Activated gamma-delta T cell treated with Interleukin-2 at 50 U/mL for 16 hours (primary cell): ENCODE measurements around the gene CCDC148.
"Not testable (repeated sequence)": the region's sequence is repeated elsewhere in the genome, so short reads cannot be mapped to it uniquely, and the experiment has no call there.

Source experiments
- DNase-seq: peaks from one replicate; pipeline ENCODE4 v3.0.0-alpha.2; 2020

Gene CCDC148

DNA sequence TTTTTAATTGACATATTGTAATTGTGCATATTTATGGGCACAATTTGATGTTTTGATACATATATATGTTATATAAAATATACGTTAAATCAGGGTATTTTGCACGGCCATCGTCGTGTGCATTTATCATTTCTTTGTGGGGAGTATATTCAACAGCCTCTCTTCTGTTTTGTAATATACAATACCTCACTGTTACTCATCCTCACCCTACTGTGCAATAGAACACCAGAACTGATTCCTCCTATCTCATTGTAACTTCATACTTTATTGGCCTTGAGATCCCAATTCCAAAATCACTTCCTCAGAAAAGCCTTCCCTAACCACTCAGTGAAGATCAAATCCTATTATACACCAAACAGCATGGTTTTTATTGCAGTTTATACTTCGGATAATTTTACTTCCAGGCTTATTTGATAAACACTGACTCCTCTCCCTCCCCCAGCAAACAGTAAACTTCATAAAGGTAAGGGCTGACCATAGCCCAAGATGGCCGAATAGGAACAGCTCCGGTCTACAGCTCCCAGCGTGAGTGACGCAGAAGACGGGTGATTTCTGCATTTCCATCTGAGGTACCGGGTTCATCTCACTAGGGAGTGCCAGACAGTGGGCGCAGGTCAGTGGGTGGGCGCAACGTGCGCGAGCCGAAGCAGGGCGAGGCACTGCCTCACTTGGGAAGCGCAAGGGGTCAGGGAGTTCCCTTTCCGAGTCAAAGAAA lies 105.6 kb downstream of the CCDC148 start:
- not testable (repeated sequence) for DNase-seq

- DNase-seq: no peak
These were observed 110.5 kb downstream of the CCDC148 start for GRCh38 chr2:158346032-158346431.

DNA sequence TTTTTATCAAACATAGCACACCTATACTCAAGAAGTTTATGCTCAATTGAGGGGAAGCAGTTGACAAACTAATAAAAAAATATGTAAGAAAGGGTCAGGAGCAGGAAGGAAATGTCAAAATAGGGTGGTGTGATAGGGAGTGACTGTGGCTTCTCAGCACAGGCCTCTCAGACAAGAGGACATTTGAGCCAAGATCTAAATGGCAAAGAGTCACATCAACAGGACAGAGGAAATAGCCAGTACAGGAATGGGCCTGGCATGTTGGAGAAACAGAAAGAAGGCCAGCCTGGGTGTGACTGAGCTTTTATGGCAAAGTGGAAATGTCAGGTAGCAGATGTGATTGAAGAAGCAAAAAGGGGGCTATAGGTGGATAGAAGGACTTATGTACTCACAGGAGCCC lies 117.0 kb downstream of the CCDC148 start:
- no peak for DNase-seq

- DNase-seq: no peak
These were observed 119.5 kb downstream of the CCDC148 start for GRCh38 chr2:158337018-158337417.

- not testable (repeated sequence) for DNase-seq
These were observed 124.8 kb downstream of the CCDC148 start for GRCh38 chr2:158331799-158332198.

- DNase-seq: no peak
These were observed 130.7 kb downstream of the CCDC148 start for GRCh38 chr2:158325782-158326340.

GRCh38 chr2:158325031-158325781 lies 131.3 kb downstream of the CCDC148 start:
- no peak for DNase-seq

- no peak for DNase-seq
These were observed 133.2 kb downstream of the CCDC148 start for GRCh38 chr2:158323381-158323780.

DNA sequence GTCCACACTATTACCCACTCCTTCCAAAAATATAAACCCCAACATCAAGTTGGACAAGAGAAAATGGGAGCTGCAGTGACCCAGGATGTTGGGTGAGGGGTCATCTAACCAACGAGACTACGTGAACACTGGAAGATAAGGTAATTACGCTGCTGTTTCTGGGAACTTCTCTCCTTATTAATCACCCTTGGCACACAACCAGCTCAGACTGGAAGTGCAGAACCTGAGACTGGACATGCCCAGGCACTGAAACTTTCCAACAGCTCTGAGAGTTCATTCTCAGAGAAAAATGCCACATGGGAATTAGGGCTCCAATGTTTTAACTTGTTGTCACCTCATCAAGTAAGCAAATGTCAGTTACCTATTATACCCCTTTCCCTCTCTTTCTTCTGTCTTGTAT lies 135.3 kb downstream of the CCDC148 start:
- DNase-seq: no peak

- DNase-seq: no peak
These were observed 137.3 kb downstream of the CCDC148 start for GRCh38 chr2:158319269-158319668.

- DNase-seq: no peak
These were observed 138.9 kb downstream of the CCDC148 start for GRCh38 chr2:158317642-158318041.

- no peak for DNase-seq
These were observed 140.6 kb downstream of the CCDC148 start for GRCh38 chr2:158315803-158316414.

GRCh38 chr2:158315000-158315399 lies 141.6 kb downstream of the CCDC148 start:
- no peak for DNase-seq

- DNase-seq: no peak
These were observed 142.8 kb downstream of the CCDC148 start for GRCh38 chr2:158313734-158314133.

DNA sequence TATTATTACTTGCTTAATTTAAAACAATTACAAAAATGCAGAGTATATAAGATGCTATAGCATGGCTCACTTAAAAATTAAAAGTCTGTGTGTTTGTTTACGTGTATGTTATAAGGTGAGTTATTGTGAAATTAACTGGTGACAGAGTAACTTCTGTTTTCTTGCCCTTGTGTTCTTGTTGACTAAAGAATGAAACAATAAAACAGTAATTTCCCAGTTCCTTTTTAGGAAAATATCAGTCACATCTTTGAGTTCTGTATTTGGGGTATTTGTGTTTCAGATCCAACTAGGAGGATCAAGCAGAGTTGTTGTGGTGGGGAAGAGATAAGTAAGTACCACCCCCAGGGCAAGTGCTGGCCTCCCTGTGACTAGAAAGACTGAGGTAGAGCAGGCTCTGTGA lies 143.6 kb downstream of the CCDC148 start:
- DNase-seq: no peak

GRCh38 chr2:158310407-158310806 lies 146.1 kb downstream of the CCDC148 start:
- not testable (repeated sequence) for DNase-seq

DNA sequence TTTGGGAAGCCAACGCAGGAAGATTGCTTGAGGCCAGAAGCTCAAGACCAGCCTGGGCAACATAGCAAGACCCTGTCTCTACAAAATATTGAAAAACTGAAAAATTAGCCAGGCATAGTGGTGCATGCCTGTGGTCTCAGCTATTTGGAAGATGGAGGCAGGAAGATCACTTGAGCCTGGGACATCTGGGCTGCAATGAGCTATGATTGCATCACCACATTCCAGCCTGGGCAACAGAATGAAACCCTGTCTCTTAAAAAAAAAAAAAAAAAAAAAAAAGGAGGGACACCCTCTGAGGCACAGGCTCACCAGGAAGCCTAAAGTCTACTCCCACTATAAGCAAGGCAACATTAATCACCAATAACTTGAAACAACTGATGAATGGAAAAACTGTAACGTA lies 151.1 kb downstream of the CCDC148 start:
- no peak for DNase-seq

- DNase-seq: no peak
These were observed 156.2 kb downstream of the CCDC148 start for GRCh38 chr2:158300394-158300793.

- DNase-seq: no peak
These were observed 158.9 kb downstream of the CCDC148 start for GRCh38 chr2:158297606-158298005.

- DNase-seq: no peak
These were observed 159.4 kb downstream of the CCDC148 start for GRCh38 chr2:158297120-158297519.

DNA sequence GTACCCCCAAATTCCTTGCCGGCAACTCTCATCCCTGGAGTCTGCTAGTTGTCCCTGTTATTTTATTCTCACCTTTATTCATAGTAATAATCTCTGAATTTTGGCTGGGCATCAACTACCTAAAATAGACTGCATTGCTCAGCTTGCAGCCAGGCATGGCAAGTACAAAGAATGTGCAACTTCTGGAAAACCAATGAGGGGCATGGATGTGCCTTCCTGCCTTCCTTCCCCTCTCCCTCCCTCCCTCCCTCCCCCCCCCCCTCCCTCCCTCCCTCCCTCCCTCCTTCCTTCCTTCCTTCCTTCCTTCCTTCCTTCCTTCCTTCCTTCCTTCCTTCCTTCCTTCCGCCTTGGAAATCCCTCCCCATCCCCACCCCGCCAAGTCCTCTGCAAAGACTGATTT lies 162.8 kb downstream of the CCDC148 start:
- no peak for DNase-seq

DNA sequence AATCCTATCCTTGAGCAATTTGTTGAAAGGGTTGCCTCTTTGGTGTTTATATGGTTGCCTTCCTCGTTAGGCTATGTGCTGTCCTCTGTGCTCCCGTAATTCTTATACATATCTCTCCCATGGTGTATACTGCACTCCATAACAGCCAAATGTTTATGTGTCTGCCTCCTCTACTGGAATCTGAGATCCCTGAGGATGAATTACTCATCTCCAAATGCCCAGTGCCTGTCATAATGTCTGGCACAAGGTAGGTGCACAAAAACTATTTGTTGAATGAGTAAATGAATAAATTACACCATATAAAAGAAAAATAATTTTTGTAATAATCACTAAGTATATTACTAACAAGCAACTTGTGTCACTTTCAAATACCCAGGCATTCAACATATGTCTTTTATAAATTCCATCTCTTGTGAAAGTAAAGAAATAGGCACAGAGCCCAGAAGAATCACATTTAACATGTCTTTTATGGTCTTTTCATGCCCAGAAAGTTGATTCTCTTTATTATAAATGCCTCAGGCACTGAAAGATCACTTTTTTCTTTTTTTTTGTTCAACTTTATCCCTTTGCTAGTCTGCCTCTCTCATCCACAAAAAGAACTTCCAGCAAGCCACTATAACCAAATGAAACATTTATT lies 164.9 kb downstream of the CCDC148 start:
- no peak for DNase-seq

DNA sequence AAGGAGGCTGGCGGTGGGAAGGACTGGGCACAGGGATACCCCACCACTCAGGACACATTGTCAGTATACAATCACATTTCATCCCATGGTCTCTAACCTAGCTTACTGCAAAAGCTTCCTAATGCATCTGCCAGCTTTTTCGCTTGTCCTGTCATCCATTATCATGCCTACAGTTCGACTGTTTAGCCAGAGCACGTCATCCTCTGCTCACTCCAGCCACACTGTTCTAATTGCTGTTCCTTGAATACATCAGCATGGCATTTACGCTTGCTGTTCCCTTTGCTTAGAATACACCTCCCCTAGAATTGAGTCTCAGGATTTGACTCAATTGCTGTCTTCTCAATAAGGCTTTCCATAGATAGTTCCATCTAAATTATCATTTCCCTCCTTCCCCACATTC lies 166.3 kb downstream of the CCDC148 start:
- DNase-seq: no peak
